HG02938 (cell line): ENCODE data around the gene CWC15.
"Not testable (repeated sequence)": the region's sequence is repeated elsewhere in the genome, so short reads cannot be mapped to it uniquely, and the experiment has no call there.

Experiments used
- ATAC-seq: cut with Tn5 transposase; IDR thresholded peaks from one replicate; pipeline ENCODE4 v1.9.1; 2021; ENCODE audit warnings: mild to moderate bottlenecking, moderate library complexity; ENCODE audit not compliant: unreplicated experiment

Gene CWC15

GRCh38 chr11:94973099-94973968 lies at the start of gene CWC15, which contains the start of gene KDM4D:
CWC15 (minus strand) TSS chr11:94973556; CDS start chr11:94972185, 1,371 bp downstream.
KDM4D (plus strand) TSS chr11:94973709; CDS start chr11:94997373, 23,664 bp downstream.
- peak; percentile 100 for ATAC-seq

- ATAC-seq: not testable (repeated sequence)
Measured at GRCh38 chr11:95021468-95021867, 48.1 kb upstream of the CWC15 start.

- no peak for ATAC-seq
Measured at GRCh38 chr11:95016139-95016538, 42.8 kb upstream of the CWC15 start.

- no peak for ATAC-seq
Measured at GRCh38 chr11:95014184-95014821, 40.9 kb upstream of the CWC15 start.

GRCh38 chr11:95011376-95011775 lies 38.0 kb upstream of the CWC15 start:
- ATAC-seq: no peak

- ATAC-seq: no peak
Measured at GRCh38 chr11:95005642-95006041, 32.3 kb upstream of the CWC15 start.

GRCh38 chr11:95003716-95004115 lies 30.4 kb upstream of the CWC15 start:
- ATAC-seq: no peak

GRCh38 chr11:94998285-94998684 lies 24.9 kb upstream of the CWC15 start:
- no peak for ATAC-seq

GRCh38 chr11:94997437-94997836 lies 24.1 kb upstream of the CWC15 start:
- no peak for ATAC-seq

GRCh38 chr11:94993400-94993943 lies 20.1 kb upstream of the CWC15 start:
- no peak for ATAC-seq

GRCh38 chr11:94988748-94989147 lies 15.4 kb upstream of the CWC15 start:
- ATAC-seq: no peak

- no peak for ATAC-seq
Measured at GRCh38 chr11:94987378-94987777, 14.0 kb upstream of the CWC15 start.

- ATAC-seq: no peak
Measured at GRCh38 chr11:94975599-94975998, 2.2 kb upstream of the CWC15 start.

- ATAC-seq: no peak
Measured at GRCh38 chr11:94974178-94974577, 822 bp upstream of the CWC15 start.

GRCh38 chr11:94972700-94973098 lies 657 bp downstream of the CWC15 start:
- ATAC-seq: no peak

GRCh38 chr11:94968334-94968958 lies 4.9 kb downstream of the CWC15 start:
- ATAC-seq: no peak

- ATAC-seq: no peak
Measured at GRCh38 chr11:94964934-94965333, 8.4 kb downstream of the CWC15 start.

- ATAC-seq: no peak
Measured at GRCh38 chr11:94961255-94961654, 12.1 kb downstream of the CWC15 start.

- no peak for ATAC-seq
Measured at GRCh38 chr11:94960488-94960887, 12.9 kb downstream of the CWC15 start.

- no peak for ATAC-seq
Measured at GRCh38 chr11:94959179-94959578, 14.2 kb downstream of the CWC15 start.

- ATAC-seq: no peak
Measured at GRCh38 chr11:94958121-94958696, 15.1 kb downstream of the CWC15 start.
